D341Med (cell line): ENCODE data around the gene MPV17L.
"Not testable (repeated sequence)": the region's sequence is repeated elsewhere in the genome, so short reads cannot be mapped to it uniquely, and the experiment has no call there.

Source experiments
- DNase-seq: peaks from one replicate; pipeline ENCODE4 v3.0.0; 2012; ENCODE audit warnings: low spot score

Gene MPV17L

GRCh38 chr16:15395631-15396508, at the start of gene MPV17L:
Gene MPV17L (plus strand): TSS chr16:15395754. CDS start chr16:15395898, 144 bp downstream.
- DNase-seq: peak; percentile 81

GRCh38 chr16:15348721-15349120, 46.8 kb upstream of the MPV17L start:
- not testable (repeated sequence) for DNase-seq

- DNase-seq: not testable (repeated sequence)
These were observed 44.3 kb upstream of the MPV17L start for GRCh38 chr16:15351251-15351650.

- not testable (repeated sequence) for DNase-seq
These were observed 43.8 kb upstream of the MPV17L start for GRCh38 chr16:15351745-15352144.

GRCh38 chr16:15352852-15353251, 42.7 kb upstream of the MPV17L start:
- DNase-seq: not testable (repeated sequence)

GRCh38 chr16:15354846-15355245, 40.7 kb upstream of the MPV17L start:
- not testable (repeated sequence) for DNase-seq

- not testable (repeated sequence) for DNase-seq
These were observed 38.1 kb upstream of the MPV17L start for GRCh38 chr16:15357495-15357894.

GRCh38 chr16:15378194-15378593, 17.4 kb upstream of the MPV17L start, which contains the start of gene NPIPA5:
Gene NPIPA5 (minus strand): TSS chr16:15378294. CDS start chr16:15378294, 0 bp downstream.
- not testable (repeated sequence) for DNase-seq

GRCh38 chr16:15382810-15383209, 12.7 kb upstream of the MPV17L start:
- not testable (repeated sequence) for DNase-seq

- DNase-seq: not testable (repeated sequence)
These were observed 7.5 kb upstream of the MPV17L start for GRCh38 chr16:15388060-15388459.

GRCh38 chr16:15389916-15390315, 5.6 kb upstream of the MPV17L start:
- DNase-seq: not testable (repeated sequence)

GRCh38 chr16:15393025-15393424, 2.5 kb upstream of the MPV17L start:
- not testable (repeated sequence) for DNase-seq

GRCh38 chr16:15396509-15396829, 915 bp downstream of the MPV17L start:
- not testable (repeated sequence) for DNase-seq

- DNase-seq: no peak
These were observed 1.5 kb downstream of the MPV17L start for GRCh38 chr16:15396948-15397594.

- DNase-seq: no peak
These were observed 3.2 kb downstream of the MPV17L start for GRCh38 chr16:15398618-15399316.

- DNase-seq: no peak
These were observed 3.8 kb downstream of the MPV17L start for GRCh38 chr16:15399317-15399716.

- DNase-seq: not testable (repeated sequence)
These were observed 4.8 kb downstream of the MPV17L start for GRCh38 chr16:15400314-15400713.

- DNase-seq: no peak
These were observed 6.4 kb downstream of the MPV17L start for GRCh38 chr16:15401972-15402371.

GRCh38 chr16:15403392-15403995, 7.9 kb downstream of the MPV17L start:
- no peak for DNase-seq

- DNase-seq: not testable (repeated sequence)
These were observed 8.5 kb downstream of the MPV17L start for GRCh38 chr16:15404091-15404490.

GRCh38 chr16:15404792-15405191, 9.2 kb downstream of the MPV17L start:
- no peak for DNase-seq

GRCh38 chr16:15407756-15408155, 12.2 kb downstream of the MPV17L start:
- not testable (repeated sequence) for DNase-seq
